ENCODE results near the gene PDK3.

The PDK3 gene

DNA sequence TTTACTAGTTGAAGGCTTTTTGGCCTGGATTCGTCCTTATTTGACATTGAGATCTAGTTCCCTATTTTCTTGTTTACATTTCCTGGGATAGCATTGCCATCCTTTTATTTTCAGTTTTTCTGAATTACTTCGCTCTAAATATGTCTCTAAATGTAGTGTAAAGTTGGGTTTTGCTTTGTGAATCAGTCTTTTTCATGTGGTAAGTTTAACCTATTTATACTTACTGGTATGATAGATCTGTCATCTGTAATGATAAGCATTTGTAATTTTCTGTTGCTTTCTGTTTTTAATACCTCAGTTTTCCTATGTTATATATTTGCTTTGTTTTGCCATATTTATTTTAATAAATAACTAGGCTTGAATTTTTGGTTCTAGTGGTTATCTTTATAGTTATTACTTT is 6.7 kb downstream of the PDK3 start:
- DNase-seq (ENCODE audit: extremely low spot score), result no peak
- POLR2A ChIA-PET, result no interaction called here
- TF ChIP-seq FOXK2 (IDR thresholded peaks at IDR 0.05) (no peak), L3MBTL2 (conservative IDR thresholded peaks at IDR 0.05) (no peak), SUZ12 (IDR thresholded peaks at IDR 0.05) (no peak), FOXA1 (IDR thresholded peaks at IDR 0.05) (no peak), ARNT (IDR thresholded peaks at IDR 0.05) (no peak), ELF4 (IDR thresholded peaks at IDR 0.05) (no peak), BHLHE40 (IDR thresholded peaks at IDR 0.05; ENCODE audit: borderline replicate concordance) (no peak), FOXM1 (IDR thresholded peaks at IDR 0.05; ENCODE audit: borderline replicate concordance) (no peak), ZNF384 (IDR thresholded peaks at IDR 0.05) (no peak), TARDBP (IDR thresholded peaks at IDR 0.05) (no peak), LEF1 (IDR thresholded peaks at IDR 0.05; ENCODE audit: borderline replicate concordance) (no peak), SP1 (IDR thresholded peaks at IDR 0.05) (no peak), NFRKB (IDR thresholded peaks at IDR 0.05) (no peak)

DNA sequence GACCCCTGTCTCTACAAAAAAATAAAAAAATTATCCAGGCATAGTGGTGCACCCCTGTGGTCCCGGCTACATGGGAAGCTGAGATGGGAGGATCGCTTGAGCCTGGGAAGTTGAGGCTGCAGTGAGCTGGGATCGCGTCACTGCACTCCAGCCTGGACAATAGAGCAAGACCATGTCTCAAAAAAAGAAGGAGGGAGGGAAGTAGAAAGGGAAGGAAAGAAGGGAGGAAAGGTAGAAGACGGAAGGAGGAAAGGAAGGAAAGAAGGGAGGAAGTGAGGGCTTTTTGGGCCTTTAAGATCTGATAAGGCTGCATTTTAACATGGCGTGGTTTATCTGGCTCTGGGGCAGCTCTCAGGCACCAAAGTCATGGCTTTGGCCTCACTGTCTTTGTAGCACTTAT is 10.4 kb downstream of the PDK3 start:
- TF ChIP-seq FOXM1 (IDR thresholded peaks at IDR 0.05; ENCODE audit: borderline replicate concordance) (no peak), FOXA1 (IDR thresholded peaks at IDR 0.05) (no peak), ELF4 (IDR thresholded peaks at IDR 0.05) (no peak)
- ChIA-PET POLR2A (no interaction called here), CTCF (no interaction called here)
- no peak for DNase-seq (ENCODE audit: extremely low spot score)

More for the DNA sequence above, 6.7 kb downstream of the PDK3 start:
- CTCF ChIA-PET, result no interaction called here

DNA sequence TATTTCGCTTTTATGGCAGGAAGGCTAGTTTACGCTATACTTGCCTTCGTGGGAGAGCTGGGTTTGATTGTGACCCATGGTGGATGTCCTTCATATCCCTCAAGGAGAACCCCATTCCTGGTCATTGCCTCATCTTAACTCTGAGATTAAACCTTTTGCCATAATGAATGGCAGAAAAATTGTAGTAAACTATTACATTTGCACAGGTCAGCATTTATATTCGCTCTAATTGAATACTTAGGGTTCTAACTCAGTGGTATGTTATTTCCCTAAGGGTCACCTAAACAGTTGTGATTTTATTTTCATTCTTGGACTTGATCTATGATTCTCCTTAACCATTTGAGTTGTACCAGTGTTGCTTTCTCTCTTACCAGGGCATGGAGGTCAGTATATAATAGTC is 13.4 kb downstream of the PDK3 start:
- TF ChIP-seq CTBP1 (IDR thresholded peaks at IDR 0.05; ENCODE audit: borderline replicate concordance) (no peak), FOXM1 (IDR thresholded peaks at IDR 0.05; ENCODE audit: borderline replicate concordance) (no peak), TARDBP (IDR thresholded peaks at IDR 0.05) (no peak), FOXA1 (IDR thresholded peaks at IDR 0.05) (no peak), HDGF (IDR thresholded peaks at IDR 0.05; ENCODE audit: borderline replicate concordance) (no peak), L3MBTL2 (conservative IDR thresholded peaks at IDR 0.05) (no peak), FOXK2 (IDR thresholded peaks at IDR 0.05) (no peak), SUZ12 (IDR thresholded peaks at IDR 0.05) (no peak), SP1 (IDR thresholded peaks at IDR 0.05) (no peak), LEF1 (IDR thresholded peaks at IDR 0.05; ENCODE audit: borderline replicate concordance) (no peak), BHLHE40 (IDR thresholded peaks at IDR 0.05; ENCODE audit: borderline replicate concordance) (no peak), NFRKB (IDR thresholded peaks at IDR 0.05) (no peak), ZNF384 (IDR thresholded peaks at IDR 0.05) (no peak)
- TF ChIP-seq, protein P1, sequence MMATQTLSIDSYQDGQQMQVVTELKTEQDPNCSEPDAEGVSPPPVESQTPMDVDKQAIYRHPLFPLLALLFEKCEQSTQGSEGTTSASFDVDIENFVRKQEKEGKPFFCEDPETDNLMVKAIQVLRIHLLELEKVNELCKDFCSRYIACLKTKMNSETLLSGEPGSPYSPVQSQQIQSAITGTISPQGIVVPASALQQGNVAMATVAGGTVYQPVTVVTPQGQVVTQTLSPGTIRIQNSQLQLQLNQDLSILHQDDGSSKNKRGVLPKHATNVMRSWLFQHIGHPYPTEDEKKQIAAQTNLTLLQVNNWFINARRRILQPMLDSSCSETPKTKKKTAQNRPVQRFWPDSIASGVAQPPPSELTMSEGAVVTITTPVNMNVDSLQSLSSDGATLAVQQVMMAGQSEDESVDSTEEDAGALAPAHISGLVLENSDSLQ (IDR thresholded peaks at IDR 0.05), result no peak
- ChIA-PET POLR2A (no interaction called here), CTCF (no interaction called here)
- DNase-seq (ENCODE audit: extremely low spot score), result no peak

DNA sequence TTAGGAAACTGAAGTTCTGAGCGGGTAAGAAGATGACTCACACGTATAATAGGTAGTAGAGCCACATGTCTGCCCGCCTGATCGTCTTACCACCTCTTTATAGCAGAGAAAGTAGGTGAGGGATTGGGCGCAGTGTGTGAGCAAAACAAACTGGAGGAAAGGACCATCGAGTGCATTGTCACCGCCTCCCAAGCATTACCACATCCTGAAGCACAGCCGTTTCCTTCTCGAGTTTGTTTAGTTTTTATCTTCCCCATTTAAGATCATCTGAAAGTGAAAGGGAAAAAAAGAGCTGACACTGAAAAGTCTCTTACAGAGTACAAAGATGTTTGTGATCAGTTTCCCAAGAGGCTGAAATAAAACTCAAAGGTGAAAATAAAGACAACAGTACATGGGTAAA is 14.8 kb downstream of the PDK3 start:
- CTCF ChIA-PET, result interaction anchor here (1.0 kb wide), 1 partner anchor 233 kb away, joined by 3 read pairs; no protein-coding TSS in a partner anchor
- no peak for DNase-seq (ENCODE audit: extremely low spot score)
- POLR2A ChIA-PET, result no interaction called here
- TF ChIP-seq SUZ12 (IDR thresholded peaks at IDR 0.05) (no peak), ZNF384 (IDR thresholded peaks at IDR 0.05) (no peak), BHLHE40 (IDR thresholded peaks at IDR 0.05; ENCODE audit: borderline replicate concordance) (no peak), ARNT (IDR thresholded peaks at IDR 0.05) (no peak), LEF1 (IDR thresholded peaks at IDR 0.05; ENCODE audit: borderline replicate concordance) (no peak), CTBP1 (IDR thresholded peaks at IDR 0.05; ENCODE audit: borderline replicate concordance) (no peak), NFRKB (IDR thresholded peaks at IDR 0.05) (no peak), SP1 (IDR thresholded peaks at IDR 0.05) (no peak), HDGF (IDR thresholded peaks at IDR 0.05; ENCODE audit: borderline replicate concordance) (no peak), ELF4 (IDR thresholded peaks at IDR 0.05) (no peak), FOXK2 (IDR thresholded peaks at IDR 0.05) (no peak), FOXM1 (IDR thresholded peaks at IDR 0.05; ENCODE audit: borderline replicate concordance) (no peak), L3MBTL2 (conservative IDR thresholded peaks at IDR 0.05) (no peak), TARDBP (IDR thresholded peaks at IDR 0.05) (no peak), FOXA1 (IDR thresholded peaks at IDR 0.05) (no peak)
- TF ChIP-seq, protein P1 (IDR thresholded peaks at IDR 0.05), result no peak

DNA sequence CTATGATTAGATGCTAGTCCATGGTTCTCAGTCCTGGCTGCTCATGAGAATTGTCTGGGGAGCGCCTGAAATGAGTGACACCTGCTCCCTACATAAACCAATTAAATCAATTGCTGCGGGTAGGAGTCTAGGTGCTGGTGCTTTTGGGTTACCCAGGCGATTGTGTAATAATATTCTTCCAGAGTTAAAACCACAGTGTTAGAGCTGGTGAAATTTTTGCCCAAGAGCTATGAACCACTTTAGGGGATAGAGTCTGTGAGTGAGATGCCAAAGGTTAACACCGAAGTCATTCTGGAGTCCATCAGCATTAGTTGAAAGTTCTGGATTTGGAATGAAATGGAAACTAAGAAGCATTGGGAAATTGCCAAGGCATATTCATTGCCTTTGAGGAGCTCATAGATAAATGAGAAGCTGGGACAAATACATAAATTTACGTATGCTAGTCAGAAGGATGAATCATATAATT is 15.3 kb downstream of the PDK3 start:
- POLR2A ChIA-PET, result no interaction called here
- no peak for TF ChIP-seq ELF4 (IDR thresholded peaks at IDR 0.05)
- TF ChIP-seq TARDBP (IDR thresholded peaks at IDR 0.05), result no peak
- TF ChIP-seq LEF1 (IDR thresholded peaks at IDR 0.05; ENCODE audit: borderline replicate concordance), result no peak
- TF ChIP-seq L3MBTL2 (conservative IDR thresholded peaks at IDR 0.05), result no peak
- TF ChIP-seq FOXA1 (IDR thresholded peaks at IDR 0.05), result no peak
- TF ChIP-seq FOXM1 (IDR thresholded peaks at IDR 0.05; ENCODE audit: borderline replicate concordance), result no peak
- no peak for TF ChIP-seq HDGF (IDR thresholded peaks at IDR 0.05; ENCODE audit: borderline replicate concordance)
- TF ChIP-seq ARNT (IDR thresholded peaks at IDR 0.05), result no peak
- no peak for TF ChIP-seq BHLHE40 (IDR thresholded peaks at IDR 0.05; ENCODE audit: borderline replicate concordance)
- TF ChIP-seq SP1 (IDR thresholded peaks at IDR 0.05), result no peak
- TF ChIP-seq CTBP1 (IDR thresholded peaks at IDR 0.05; ENCODE audit: borderline replicate concordance), result no peak
- TF ChIP-seq, protein P1 (IDR thresholded peaks at IDR 0.05), result no peak
- TF ChIP-seq NFRKB (IDR thresholded peaks at IDR 0.05), result no peak
- TF ChIP-seq ZNF384 (IDR thresholded peaks at IDR 0.05), result no peak
- TF ChIP-seq SUZ12 (IDR thresholded peaks at IDR 0.05), result no peak
- no peak for DNase-seq (ENCODE audit: extremely low spot score)
- CTCF ChIA-PET, result no interaction called here

DNA sequence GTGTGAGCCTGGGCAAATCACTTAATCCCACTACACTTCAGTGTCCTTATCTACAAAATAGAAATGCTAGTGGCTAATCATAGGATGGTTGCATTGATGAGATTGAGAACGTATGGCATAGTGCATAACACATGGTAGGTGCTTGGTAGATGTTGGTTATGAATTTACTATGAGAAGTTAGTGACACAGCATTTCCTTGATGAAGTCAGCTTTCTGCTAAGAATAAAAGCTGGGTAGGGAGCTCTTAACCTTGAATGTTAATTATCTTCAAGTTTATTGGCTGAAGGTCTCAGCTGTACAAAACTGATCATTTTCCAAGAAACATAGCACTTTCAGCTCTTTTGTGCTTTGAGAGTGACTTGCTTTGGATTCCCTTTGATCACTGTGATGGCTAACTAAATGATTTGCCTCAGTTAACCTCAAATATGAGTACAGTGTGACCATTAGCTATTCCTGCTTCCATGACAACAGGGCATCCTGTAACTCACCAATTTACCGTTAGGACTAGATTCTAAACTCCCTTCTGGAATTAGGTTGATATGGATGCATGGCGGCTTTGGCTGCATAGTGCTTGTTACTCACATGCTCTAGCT is 17.8 kb downstream of the PDK3 start:
- CTCF ChIA-PET, result no interaction called here
- TF ChIP-seq SP1 (IDR thresholded peaks at IDR 0.05) (no peak), CTBP1 (IDR thresholded peaks at IDR 0.05; ENCODE audit: borderline replicate concordance) (no peak), HDGF (IDR thresholded peaks at IDR 0.05; ENCODE audit: borderline replicate concordance) (no peak), NFRKB (IDR thresholded peaks at IDR 0.05) (no peak), FOXM1 (IDR thresholded peaks at IDR 0.05; ENCODE audit: borderline replicate concordance) (no peak), LEF1 (IDR thresholded peaks at IDR 0.05; ENCODE audit: borderline replicate concordance) (no peak), TARDBP (IDR thresholded peaks at IDR 0.05) (no peak), SUZ12 (IDR thresholded peaks at IDR 0.05) (no peak)
- TF ChIP-seq, protein P1 (IDR thresholded peaks at IDR 0.05), result no peak
- POLR2A ChIA-PET, result no interaction called here
- DNase-seq (ENCODE audit: extremely low spot score), result no peak

All from HEK293T (cell line).